Measurements from ENCODE around the gene SLC36A1.
"Not testable (repeated sequence)": the region's sequence is repeated elsewhere in the genome, so short reads cannot be mapped to it uniquely, and the experiment has no call there.

The SLC36A1 gene

DNA sequence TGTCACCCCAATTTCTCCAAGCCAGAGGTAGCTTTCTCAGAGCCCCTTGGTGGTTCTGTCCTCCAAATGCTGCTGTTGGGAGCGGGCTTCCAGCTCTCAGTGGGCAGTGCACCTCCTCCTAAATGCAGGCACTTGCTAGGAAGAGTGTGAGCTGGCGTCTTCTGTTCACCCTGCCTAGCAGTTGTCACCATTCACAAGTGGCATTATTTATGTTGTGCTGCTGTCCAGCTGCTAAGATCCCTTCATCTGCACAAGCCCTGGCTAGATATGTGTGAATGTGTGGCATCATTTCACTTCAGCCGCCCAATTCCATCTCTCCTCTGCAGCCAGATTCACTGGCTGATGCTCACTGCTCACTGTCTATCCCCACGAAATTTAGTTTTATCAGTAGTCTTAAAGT, 43.7 kb downstream of the SLC36A1 start:
- no peak for DNase-seq

DNA sequence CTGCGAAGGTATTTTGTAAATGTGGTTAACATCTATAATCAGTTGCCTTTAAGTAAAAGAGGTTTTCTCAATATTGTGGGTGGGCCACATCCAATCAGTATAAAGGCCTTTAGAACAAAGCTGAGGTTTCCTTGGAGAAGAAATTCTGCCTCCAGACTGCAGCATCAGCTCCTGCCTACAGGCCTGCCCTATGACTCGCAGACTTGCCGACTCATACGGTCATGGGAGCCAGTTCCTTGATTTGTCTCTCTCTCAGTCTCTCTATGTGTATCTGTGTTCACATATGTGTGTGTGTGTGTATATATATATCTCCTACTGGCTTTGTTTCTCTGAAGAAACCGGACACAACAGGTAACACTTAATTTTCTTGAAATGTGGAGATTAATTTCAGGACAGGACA, 45.3 kb downstream of the SLC36A1 start:
- DNase-seq, result no peak

DNA sequence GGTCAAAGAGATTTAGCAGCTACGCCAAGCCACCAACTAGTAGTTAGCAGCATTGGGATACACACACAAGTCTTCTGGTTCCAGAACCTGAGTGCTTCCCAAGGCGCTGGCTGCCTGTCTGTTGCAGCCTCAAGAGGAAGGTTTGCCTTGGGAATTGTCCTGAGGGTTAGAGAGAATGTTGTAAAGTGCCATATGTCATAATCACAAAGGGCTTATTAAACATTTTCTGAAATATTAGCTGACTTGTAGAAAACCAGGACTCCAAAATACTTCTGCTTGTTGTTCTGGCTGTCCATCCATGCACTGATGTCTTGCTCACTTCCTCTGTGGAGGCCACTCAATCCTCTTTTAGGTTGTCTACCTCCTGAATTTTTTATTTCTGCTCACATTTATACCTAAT, 46.3 kb downstream of the SLC36A1 start:
- DNase-seq, result no peak

DNA sequence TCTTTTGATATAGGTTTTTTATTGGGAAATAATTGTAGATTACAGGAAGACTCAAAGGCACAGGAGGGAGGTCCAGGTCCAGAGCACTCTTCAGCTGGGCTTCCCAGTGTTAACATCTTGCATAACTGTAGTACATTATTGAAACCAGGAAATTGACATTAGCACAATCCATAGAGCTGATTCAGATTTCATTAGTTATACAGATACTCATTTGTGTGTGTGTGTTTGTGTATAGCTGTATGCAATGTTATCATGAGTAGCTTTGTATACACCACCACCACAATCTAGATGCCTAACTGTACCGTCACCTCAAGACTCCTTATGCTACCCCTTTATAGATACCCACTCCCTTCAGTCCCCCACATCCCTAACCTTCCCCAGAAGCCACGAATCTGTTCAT, 47.9 kb downstream of the SLC36A1 start:
- DNase-seq, result no peak

DNA sequence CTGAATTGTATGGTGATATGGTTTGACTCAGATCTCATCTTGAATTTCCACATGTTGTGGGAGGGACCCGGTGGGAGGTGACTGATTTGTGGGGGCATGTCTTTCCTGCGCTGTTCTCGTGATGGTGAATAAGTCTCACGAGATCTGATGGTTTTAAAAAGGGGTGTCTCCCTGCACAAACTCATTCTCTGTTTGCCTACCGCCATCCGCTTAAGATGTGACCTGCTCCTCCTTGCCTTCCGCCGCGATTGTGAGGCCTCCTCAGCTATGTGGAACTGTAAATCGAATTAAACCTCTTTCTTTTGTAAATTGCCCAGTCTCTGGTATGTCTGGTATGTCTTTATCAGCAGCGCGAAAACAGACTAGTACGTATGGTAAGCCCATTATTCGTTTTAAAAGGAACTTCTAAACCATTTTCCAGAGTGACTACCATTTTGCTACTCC, 48.7 kb downstream of the SLC36A1 start:
- DNase-seq, result no peak

DNA sequence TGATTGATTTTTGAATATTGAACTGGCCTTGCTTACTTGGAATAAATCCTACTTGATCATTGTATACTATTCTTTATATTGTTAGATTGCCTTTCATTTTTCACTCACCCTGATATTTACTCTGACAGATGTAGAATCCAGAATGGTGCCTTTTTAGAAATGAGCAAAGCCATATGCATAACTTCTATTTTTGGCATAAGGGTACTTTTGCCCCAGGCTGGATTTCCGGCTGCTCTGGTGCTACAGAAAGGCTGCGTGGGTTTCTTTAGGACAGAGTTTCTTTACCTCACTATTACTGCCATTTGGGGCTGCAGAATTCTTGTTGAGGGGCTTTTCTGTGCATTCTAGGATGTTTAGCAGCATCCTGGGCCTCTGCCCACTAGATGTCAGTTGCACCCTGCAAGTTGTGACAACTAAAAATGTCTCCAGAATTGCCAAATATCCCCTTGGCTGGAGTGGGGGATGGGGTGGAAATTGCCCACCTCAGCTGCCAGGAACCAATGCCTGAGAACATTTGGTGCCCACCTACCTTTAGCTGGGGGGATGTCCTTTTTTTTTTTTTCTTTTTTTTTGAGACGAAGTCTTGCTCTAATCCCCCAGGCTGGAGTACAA, 50.1 kb downstream of the SLC36A1 start:
- no peak for DNase-seq

DNA sequence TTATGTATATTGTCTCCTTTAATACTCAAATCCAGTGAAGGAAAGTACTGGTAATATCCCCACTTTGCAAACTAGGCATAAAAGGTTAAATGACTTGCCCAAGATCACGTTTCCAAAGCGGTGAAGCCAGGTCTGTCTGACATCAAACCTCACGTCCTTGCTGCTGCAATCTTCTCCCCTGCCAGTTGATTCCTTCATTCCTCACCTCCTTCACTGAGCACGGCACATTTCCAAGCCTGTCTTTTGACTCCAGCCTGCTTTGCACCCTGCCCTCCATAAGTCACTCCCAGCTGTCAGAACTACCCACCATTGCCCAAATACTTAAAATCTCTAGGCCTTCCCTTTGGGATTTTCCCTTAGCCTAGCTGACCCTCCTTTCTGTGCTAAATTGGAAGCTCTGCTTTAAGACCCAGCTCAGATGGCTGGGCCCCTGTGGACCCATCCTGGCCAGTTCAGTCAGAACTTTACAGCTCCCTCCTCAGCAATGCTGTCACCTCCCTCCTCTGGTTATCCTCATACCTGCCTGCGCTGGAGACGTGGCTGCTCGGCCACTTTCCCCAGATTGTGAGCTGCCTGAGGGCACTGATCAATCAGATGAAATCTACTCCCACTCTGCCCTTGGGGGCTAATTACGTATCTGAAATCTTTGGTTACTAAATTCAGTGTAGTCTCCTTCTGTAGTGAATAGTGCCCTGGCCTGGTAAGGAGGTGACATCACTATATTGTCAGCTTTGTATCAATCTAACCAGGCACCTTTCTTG, 51.2 kb downstream of the SLC36A1 start:
- DNase-seq, result no peak

DNA sequence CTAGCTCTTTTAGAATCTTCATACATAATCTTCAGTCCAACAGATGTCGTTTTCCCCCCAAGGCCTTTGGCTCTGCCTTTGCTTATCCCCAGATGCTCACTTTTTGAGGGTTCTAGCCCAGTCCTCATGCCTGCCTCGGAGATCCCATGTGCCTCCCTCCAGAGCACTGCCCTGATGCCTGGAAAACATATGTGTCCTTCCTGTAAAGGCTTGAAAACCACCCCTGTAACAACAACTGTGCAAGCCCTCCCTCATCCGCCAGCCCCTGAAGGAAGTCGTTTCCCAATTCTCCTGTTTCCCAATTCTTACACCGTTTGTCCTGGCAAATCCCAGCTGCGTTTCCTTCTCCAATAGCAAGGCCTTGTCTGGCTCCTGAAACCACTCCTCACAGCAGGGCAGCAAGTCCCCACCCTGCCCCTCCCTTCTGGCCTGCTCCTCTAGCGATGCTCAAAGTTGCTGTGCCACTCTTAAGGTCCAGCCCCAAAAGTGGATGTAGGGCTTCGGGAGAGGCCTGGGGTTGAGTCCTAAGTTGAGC, 52.2 kb downstream of the SLC36A1 start:
- DNase-seq, result no peak

DNA sequence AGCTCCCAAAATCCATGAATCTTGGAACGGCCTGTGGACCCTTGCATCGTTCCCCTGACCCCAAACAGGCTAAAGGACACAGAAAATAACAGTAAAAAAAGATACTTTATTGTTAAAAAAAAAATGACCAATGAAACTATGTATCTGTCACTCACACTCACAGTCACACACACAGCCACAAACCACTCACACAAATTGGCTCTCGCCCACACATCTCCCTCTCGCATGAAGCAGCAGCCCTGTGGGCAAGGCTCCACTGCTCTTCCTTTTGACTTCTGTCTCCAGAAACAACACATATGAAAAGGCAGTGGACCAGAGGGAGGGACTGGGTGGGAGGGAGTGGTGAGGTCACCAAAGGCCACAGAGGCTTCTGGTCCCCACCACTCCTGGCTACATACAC, 56.6 kb downstream of the SLC36A1 start:
- DNase-seq, result no peak

DNA sequence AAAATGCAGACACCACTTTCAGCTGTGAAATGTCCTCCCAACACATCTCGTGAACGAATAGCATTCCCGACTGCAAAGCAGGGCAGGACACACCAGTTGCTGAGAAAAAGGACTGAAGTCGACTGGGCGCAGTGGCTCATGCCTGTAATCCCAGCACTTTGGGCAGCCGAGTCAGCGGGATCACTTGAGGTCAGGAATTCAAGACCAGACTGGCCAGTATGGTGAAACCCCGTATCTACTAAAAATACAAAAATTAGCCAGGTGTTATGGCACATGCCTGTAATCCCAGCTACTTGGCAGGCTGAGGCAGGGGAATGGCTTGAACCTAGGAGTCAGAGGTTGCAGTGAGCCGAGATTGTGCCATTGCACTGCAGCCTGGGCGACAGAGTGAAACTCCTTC, 60.9 kb downstream of the SLC36A1 start:
- DNase-seq, result not testable (repeated sequence)

DNA sequence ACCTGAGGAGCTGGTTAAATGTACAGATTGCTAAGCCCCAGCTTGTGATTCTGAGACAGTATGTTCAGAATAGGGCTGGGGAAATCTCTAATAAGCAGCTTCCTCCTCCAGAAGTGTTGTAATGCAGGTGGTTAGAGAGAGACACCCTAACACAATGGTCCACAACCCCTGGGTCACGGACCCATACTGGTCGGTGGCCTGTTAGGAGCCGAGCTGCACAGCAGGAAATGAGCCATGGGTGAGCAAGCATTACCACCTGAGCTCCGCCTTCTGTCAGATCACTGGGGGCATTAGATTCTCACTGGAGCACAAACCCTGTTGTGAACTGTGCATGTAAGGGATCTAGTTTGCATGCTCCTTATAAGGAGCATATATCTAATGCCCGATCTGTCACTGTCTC, 61.8 kb downstream of the SLC36A1 start:
- no peak for DNase-seq

DNA sequence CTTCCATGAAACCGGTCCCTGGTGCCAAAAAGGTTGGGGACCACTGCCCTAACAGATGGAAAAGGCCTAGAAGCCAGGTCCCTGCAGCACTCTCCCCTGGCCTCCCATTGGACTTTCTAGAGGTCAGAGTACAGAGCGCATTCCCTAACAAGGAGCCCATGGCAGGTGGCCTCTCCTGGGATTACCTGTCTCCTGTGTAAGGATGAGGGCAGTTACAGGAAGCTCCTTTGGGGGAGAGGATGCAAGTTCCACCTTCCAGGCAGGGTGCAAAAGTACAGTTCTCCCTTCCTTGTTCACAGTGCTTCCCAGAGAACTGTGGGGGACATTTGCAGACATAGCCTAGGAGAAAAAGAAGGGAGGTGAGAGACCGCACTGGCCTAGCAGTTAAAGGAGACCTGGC, 62.4 kb downstream of the SLC36A1 start:
- no peak for DNase-seq

DNA sequence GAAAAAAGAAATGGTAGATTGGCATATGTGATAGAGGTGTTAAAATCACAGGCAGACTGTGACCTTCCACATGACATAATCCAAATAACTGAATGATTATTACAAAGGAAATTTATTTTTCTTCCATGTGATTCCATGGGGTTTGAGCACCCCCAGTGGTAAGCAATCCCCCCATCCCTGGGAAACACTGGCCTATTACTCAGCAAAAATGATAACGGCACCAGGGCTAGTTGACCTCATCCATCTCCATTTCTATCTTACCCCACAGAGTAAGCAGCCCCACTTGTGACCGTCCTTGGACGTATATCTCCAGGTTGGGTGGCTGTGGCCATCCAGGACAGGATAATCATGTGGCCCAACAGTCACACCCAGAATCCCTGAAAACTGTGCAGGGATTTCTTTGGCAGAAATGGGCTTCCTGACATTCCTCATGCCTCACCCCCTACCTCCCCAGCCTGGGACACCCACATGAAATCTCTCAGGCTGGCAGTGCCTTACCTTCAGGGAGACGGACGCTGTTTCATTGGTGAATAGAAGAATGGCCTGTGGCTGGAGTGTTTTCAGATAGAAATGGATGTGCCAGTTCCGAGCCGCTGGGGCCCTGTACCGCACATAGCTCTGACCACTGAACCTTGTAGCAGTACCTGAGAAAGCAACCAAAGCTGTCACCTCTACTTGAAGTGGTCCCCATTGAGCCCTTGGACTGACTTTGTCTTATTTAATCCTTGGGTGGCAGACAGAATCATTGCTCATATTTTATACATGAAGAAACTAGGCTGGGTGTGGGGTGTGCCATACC, 69.9 kb downstream of the SLC36A1 start:
- DNase-seq, result no peak

DNA sequence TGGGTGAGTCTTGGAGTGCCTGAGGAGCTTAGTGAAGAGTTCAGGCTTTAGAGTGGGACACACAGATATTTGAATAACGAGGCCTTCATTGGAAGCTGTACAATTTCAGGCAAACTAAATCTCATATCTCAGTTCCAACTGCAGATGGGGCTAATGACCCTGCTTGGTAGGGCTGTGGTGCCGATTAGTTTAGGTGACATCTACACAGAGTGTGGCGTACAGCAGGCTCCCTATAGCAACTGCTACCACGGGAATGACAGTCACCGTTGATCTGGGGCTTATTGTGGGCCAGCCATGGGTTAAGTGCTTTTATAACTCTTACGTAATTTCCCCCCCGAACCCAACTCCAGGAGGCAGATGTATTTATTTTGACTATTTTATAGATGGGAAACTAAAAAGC, 72.9 kb downstream of the SLC36A1 start:
- no peak for DNase-seq

DNA sequence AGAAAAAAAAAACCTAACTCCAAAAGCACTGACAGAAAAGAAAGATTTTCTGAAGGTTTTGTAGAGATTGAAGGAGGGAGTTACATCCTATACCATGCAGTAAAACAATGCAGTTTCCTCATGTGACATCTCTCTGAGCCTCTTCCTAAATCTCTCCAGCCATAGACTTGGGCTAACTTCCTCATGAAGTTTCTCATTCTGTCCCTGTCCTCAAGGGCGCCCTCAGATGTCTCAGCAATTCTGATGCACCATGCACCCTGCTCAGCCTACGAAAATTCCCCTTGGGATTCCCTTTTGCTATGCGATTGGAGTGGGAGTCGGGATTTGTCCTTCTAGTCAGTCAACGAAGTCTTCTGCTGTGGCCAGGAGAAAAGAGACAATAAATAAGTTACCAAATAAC, 74.8 kb downstream of the SLC36A1 start:
- no peak for DNase-seq

DNA sequence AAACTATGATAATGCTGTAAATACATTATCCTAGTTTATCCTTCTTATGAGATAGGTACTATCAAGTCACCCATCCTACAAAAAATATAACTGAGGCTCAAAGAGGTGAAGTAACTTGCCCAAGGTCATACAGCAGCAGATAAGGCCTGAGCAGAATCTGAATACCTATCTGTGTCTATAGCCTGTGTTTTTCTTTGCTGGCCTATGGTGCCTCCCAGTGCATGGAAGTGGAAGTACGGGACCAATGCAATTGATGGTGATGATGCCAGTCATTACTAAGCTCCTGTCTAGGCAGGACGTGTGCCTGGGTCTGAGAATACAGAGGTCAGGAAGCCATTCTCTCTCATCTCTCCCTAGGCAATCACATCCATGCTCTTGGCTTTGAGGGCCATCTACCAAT, 75.9 kb downstream of the SLC36A1 start:
- DNase-seq, result peak; percentile 14

DNA sequence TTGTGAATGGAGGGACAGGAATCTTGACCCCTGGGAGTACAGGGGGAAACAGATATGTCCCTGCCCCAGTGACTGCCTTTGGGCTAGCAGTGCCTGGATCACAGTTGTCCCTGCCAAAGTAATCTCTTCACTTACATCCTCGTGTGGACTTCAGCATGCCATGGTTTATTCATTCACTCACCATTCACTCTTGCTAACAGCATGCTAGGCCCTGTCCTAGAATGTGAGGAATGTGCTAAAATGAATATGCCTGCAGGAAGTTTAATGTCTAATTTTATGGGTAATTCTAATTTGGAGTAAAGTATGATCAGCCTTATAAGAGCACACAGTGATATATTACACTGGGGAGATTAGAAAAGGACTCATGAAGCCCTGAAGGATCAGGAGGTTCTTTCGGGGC, 80.8 kb downstream of the SLC36A1 start:
- DNase-seq, result no peak

DNA sequence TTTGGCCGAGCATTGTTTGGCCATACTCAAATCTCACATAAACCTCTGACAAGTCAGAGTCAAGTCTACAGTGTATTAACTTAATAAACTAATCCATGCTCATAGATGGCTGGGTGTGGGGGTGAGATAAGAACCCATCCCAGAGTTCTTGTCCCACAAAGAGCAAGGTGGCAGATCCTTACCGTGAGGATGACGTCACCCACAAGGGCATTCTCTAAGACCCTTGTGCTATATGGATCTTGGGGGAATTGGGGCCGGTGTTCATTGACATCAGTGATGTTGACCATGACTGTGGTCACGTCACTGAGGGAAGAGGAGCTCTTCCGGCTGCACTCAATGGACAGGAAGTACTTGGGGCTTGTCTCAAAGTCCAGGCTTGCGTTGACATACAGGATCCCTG, 81.6 kb downstream of the SLC36A1 start:
- DNase-seq, result no peak

DNA sequence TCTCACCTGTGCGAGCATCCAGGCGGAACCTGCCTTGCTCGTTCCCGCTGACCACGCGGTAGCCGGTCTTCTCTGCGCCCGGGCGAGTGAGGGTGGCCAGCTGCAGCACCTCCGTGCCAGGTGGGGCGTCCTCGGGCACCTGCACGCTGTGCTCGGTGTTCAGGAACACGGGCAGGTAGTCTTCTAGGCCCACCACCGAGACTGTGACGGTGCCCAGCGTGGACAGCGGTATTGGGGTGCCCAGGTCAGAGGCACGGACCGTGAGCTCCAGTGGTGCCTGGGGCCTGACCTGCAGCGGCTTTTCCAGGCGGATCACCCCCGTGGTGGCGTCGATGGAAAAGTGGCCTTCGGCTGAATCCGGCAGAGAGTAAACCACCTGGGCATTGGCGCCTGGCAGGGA, 84.2 kb downstream of the SLC36A1 start:
- no peak for DNase-seq

DNA sequence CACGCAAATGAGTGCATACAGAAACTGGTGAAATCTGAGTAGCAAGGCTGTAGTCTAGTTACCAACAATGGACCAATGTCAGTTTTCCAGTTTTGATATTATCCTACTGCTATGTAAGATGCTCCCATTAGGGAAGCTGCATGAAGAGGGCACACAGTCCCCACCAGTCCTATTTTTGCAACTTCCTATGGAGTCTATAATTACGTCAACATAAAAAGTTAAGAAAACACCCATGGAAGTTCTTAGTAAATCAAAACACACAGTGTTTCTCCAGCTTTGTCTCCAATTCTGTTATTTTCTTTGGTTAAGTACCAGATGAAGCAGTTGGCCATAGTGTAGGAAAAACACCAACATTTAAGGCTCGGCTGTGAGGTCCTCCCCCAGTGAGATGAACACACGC, 85.0 kb downstream of the SLC36A1 start:
- no peak for DNase-seq

DNA sequence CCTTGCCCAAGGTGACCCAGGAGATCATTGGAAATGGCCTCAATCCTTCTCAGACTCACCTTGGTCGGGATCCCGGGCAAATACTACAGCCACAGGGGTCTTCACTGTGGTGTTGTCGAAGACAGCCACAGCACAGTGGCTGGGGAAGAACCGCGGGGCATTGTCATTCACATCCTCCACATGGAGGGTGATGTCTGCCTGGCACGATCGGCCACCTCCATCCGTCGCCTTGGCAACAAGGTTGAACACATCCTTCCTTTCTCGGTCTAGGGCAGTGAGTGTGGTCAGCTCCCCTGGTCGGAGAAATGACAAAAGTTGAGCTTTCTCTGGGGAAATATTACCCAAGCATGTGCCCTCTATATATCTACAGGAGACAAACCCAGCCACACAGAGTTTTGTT, 86.9 kb downstream of the SLC36A1 start:
- peak; percentile 3 for DNase-seq

DNA sequence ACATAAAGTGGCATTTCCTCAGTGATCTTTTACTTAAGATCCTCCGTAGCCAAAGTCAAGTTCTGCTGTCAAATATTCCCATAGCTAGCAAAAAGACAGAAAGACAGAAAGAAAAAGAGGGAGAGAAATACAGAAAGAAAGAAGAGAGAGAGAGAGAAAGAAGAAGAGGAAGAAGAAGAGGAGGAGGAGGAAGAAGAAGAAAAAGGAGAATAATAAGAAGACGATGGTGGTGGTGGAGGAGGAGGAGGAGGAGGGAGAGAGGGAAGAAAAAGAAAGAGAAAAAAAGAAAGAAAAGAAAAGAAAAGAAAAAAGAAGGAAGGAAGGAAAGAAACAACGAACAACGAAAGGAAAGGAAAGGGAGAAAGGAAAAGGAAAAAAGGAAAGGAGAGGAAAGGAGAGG, 89.6 kb downstream of the SLC36A1 start:
- DNase-seq, result no peak

DNA sequence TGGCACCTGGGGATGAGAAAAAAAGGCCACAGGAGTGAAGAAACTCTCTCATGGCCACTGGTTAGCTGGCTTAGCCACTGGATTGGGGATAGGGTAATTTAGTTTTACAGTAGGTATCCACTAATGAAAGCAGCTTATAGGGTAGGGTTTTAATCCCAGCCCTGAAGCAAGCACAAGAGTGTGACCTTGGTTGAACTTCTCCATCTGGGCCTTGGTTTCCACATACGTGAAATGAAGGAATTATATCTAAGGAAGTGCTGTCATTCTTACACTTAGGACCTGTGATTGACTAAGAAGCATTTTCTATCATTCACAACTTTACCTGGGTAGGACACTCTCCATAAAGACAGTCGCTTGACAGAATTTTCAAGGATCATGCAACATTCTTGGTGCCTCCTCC, 94.2 kb downstream of the SLC36A1 start:
- DNase-seq, result no peak

Measured in NCI-H748 treated with DMSO at 0.1 percent for 48 hours (cell line).